ENCODE results near the gene ABHD15.
"Not testable (repeated sequence)": the region's sequence is repeated elsewhere in the genome, so short reads cannot be mapped to it uniquely, and the experiment has no call there.

The ABHD15 gene

GRCh38 chr17:29568331-29569244, 1.8 kb upstream of the ABHD15 start, which contains the start of gene TP53I13:
TSS of gene TP53I13 (plus strand) at chr17:29568701. CDS start at chr17:29568759, 58 bp downstream.
- DNase-seq = peak; percentile 94

- peak; percentile 85 for DNase-seq
Observed at GRCh38 chr17:29567554-29568330, 905 bp upstream of the ABHD15 start.

- no peak for DNase-seq
Observed at GRCh38 chr17:29567304-29567553, 392 bp upstream of the ABHD15 start.

GRCh38 chr17:29565643-29566472, 979 bp downstream of the ABHD15 start:
- peak; percentile 74 for DNase-seq

- no peak for DNase-seq
Observed at GRCh38 chr17:29563816-29564215, 3.0 kb downstream of the ABHD15 start.

- DNase-seq = no peak
Observed at GRCh38 chr17:29562615-29563014, 4.2 kb downstream of the ABHD15 start.

GRCh38 chr17:29561554-29562517, 5.0 kb downstream of the ABHD15 start:
- no peak for DNase-seq

- no peak for DNase-seq
Observed at GRCh38 chr17:29560316-29560715, 6.5 kb downstream of the ABHD15 start.

GRCh38 chr17:29559640-29560039, 7.2 kb downstream of the ABHD15 start:
- DNase-seq = no peak

GRCh38 chr17:29558139-29558538, 8.7 kb downstream of the ABHD15 start:
- not testable (repeated sequence) for DNase-seq

- DNase-seq = no peak
Observed at GRCh38 chr17:29557739-29558116, 9.1 kb downstream of the ABHD15 start.

- no peak for DNase-seq
Observed at GRCh38 chr17:29557085-29557738, 9.6 kb downstream of the ABHD15 start.

- no peak for DNase-seq
Observed at GRCh38 chr17:29555840-29556239, 11.0 kb downstream of the ABHD15 start.

- DNase-seq = no peak
Observed at GRCh38 chr17:29549177-29549923, 17.5 kb downstream of the ABHD15 start.

GRCh38 chr17:29546830-29547229, 20.0 kb downstream of the ABHD15 start:
- DNase-seq = no peak

- no peak for DNase-seq
Observed at GRCh38 chr17:29546085-29546484, 20.8 kb downstream of the ABHD15 start.

- DNase-seq = no peak
Observed at GRCh38 chr17:29544066-29544465, 22.8 kb downstream of the ABHD15 start.

- DNase-seq = no peak
Observed at GRCh38 chr17:29533976-29534375, 32.9 kb downstream of the ABHD15 start.

- no peak for DNase-seq
Observed at GRCh38 chr17:29526322-29526721, 40.5 kb downstream of the ABHD15 start.

GRCh38 chr17:29524692-29525091, 42.1 kb downstream of the ABHD15 start:
- DNase-seq = no peak

- no peak for DNase-seq
Observed at GRCh38 chr17:29518359-29518758, 48.5 kb downstream of the ABHD15 start.
